ENCODE data around the gene AARS1.

GRCh38 chr16:70331091-70331490 is 41.8 kb upstream of the AARS1 start:
- no peak for TF ChIP-seq CTCF (IDR thresholded peaks at IDR 0.05; ENCODE audit: insufficient read depth, low read length, poor library complexity, severe bottlenecking)
- TF ChIP-seq EZH2phosphoT487 (conservative IDR thresholded peaks at IDR 0.05; ENCODE audit: low read length), result no peak
